ENCODE measurements around the gene GRIFIN.

GRIFIN gene

GRCh38 chr7:2476298-2476697 is at the start of gene GRIFIN:
Gene GRIFIN (minus strand): TSS chr7:2476398. CDS start chr7:2476383, 15 bp downstream.
- DNase-seq (ENCODE audit: low spot score), result no peak

GRCh38 chr7:2524808-2525657 is 48.8 kb upstream of the GRIFIN start:
- DNase-seq (ENCODE audit: low spot score), result no peak

- no peak for DNase-seq (ENCODE audit: low spot score)
Measured at GRCh38 chr7:2523941-2524807, 48.0 kb upstream of the GRIFIN start.

- DNase-seq (ENCODE audit: low spot score), result no peak
Measured at GRCh38 chr7:2523461-2523936, 47.3 kb upstream of the GRIFIN start.

- DNase-seq (ENCODE audit: low spot score), result no peak
Measured at GRCh38 chr7:2522780-2523433, 46.7 kb upstream of the GRIFIN start.

GRCh38 chr7:2521952-2522591 is 45.9 kb upstream of the GRIFIN start:
- no peak for DNase-seq (ENCODE audit: low spot score)

GRCh38 chr7:2521341-2521745 is 45.1 kb upstream of the GRIFIN start:
- DNase-seq (ENCODE audit: low spot score), result no peak

- no peak for DNase-seq (ENCODE audit: low spot score)
Measured at GRCh38 chr7:2520761-2521290, 44.6 kb upstream of the GRIFIN start.

GRCh38 chr7:2520131-2520760 is 44.0 kb upstream of the GRIFIN start:
- no peak for DNase-seq (ENCODE audit: low spot score)

GRCh38 chr7:2519119-2519930 is 43.1 kb upstream of the GRIFIN start, which contains the start of gene LFNG:
Gene LFNG (plus strand): TSS chr7:2519774. CDS start chr7:2519862, 88 bp downstream.
- peak; percentile 99 for DNase-seq (ENCODE audit: low spot score)

- no peak for DNase-seq (ENCODE audit: low spot score)
Measured at GRCh38 chr7:2518737-2519118, 42.5 kb upstream of the GRIFIN start.

GRCh38 chr7:2517678-2518507 is 41.7 kb upstream of the GRIFIN start:
- DNase-seq (ENCODE audit: low spot score), result no peak

GRCh38 chr7:2517026-2517425 is 40.8 kb upstream of the GRIFIN start:
- peak; percentile 94 for DNase-seq (ENCODE audit: low spot score)

- DNase-seq (ENCODE audit: low spot score), result no peak
Measured at GRCh38 chr7:2516194-2516555, 40.0 kb upstream of the GRIFIN start.

- DNase-seq (ENCODE audit: low spot score), result no peak
Measured at GRCh38 chr7:2515424-2516193, 39.4 kb upstream of the GRIFIN start.

- DNase-seq (ENCODE audit: low spot score), result no peak
Measured at GRCh38 chr7:2514473-2515423, 38.5 kb upstream of the GRIFIN start.

GRCh38 chr7:2513702-2514101 is 37.5 kb upstream of the GRIFIN start:
- no peak for DNase-seq (ENCODE audit: low spot score)
